GM18502 (cell line): ENCODE results near the gene TMOD1.
"Not testable (repeated sequence)": the region's sequence is repeated elsewhere in the genome, so short reads cannot be mapped to it uniquely, and the experiment has no call there.

Experiments used
- ATAC-seq: cut with Tn5 transposase; IDR thresholded peaks from one replicate; pipeline ENCODE4 v1.9.1; 2021; ENCODE audit warnings: mild to moderate bottlenecking; ENCODE audit not compliant: unreplicated experiment, poor library complexity

The TMOD1 gene

DNA sequence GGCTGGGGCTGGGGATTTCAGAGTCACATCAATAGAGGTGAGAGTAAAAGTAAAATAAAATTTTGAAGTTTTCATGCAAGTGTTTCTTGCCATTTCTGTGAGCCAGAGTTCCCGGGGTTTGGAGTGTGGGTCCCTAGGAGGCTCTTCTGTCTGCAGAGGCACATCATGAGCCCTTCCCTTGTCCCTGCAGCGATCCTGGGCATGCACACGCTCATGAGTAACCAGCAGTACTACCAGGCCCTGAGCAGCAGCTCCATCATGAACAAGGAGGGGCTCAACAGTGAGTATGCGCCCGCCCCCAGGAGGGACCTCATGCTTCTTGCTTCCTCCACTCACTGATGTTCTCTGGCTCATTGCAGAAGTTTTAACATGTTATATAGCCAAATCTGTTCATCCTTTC, 61.1 kb downstream of the TMOD1 start:
- no peak for ATAC-seq

DNA sequence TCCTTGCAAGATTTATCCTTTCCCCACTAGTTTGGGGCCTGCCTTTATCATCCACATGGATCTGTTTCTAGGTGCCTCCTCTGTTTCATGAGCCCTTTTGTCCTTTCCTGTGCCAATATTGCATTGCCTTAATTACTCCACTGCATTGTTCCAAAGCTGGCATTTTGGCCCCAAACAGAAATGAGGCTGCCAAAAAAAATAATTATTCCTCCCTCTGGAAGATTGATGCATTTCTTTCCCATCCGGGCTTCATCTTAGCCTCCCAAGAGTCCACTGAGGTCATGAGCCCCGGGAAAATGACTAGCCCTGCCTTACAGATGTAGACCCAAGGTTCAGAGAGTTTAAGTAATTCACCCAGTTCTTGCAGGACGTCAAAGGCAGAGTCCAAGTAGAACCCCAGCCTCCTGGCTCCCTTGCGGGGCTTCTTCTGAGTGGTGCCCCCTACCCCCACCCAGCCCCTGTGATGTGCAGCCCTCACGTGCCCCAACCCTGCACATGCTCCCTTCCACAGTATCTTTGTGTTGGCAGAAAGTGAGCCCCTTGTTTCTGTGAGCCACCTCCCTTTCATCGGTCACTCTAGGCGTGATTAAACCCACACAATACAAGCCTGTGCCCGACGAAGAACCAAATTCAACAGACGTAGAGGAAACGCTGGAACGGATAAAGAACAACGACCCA, 62.1 kb downstream of the TMOD1 start:
- ATAC-seq: no peak

GRCh38 chr9:97564291-97565175, 63.1 kb downstream of the TMOD1 start:
- no peak for ATAC-seq

DNA sequence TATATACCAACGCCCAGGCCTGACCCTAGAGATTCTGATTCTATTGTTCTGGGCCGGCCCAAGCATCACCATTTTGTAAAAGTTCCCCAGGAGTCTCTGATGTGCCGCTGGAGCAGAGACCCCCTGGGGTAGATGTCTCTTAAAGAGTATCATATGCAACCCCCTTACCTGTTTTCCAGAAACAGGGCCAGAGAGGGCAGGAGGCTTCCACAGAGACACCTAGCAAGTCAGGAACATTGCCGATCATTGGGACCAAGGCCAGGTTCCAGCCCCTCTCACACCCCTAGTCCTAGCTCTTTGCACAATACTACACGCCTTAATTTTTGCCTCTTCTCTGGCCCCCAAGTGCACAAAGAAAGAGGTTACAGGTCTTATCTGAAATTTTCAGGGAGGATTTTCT, 63.8 kb downstream of the TMOD1 start:
- no peak for ATAC-seq

DNA sequence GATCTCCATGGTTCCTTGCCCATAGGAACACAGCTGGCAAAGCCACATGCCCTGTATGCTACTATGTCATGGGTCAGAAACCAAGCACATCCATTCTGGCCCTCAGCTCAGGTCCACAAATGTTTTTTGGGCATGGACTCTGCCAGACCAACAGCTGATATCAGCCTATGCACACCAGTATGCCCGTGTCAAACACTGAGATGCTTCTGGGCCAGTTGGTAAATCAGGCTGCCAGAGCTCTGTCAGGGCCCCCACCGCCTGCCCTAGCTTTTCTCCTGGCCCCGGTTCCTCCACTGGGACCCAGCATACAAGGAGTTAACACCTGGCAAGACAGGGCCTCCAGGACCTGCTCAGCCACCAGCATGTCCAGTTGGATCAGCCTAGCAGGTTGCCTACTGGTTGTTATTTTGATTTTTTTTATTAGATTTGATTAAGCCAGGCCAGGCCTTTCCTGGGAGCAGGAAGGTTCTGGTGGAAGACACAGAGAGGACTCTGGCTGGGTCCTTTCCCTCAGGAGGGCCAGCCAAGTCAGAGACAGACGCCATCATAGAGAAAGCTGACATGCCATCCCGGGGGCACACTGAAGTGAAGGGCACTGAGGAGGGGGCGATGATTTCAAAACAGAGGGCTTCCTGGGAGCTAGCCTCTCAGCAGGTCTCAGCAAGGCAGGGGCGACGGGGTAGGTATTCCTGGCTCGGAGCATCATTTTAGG, 65.9 kb downstream of the TMOD1 start:
- no peak for ATAC-seq

- ATAC-seq: no peak
These were observed 66.4 kb downstream of the TMOD1 start for GRCh38 chr9:97567894-97568202.

GRCh38 chr9:97568461-97569275, 67.2 kb downstream of the TMOD1 start:
- no peak for ATAC-seq

DNA sequence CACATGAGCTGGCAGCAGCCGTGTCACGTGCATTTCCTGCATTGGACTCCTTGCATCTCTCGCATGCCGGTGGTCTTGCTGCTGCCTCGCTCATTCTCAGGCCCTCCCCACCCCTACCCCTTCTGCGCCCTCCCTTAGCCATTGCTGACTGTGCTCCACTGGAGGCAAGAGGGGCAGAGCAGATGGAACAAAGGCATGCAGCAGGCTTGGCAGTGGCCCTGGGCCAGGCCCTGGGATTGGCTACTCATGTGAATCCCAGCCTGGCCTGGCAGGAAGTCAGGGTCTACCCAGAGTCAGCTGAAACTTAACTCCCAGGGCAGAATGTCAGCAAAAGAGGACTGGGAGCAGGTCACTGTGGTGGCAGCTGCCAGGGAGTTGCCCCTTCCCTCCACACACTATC, 69.4 kb downstream of the TMOD1 start:
- no peak for ATAC-seq

DNA sequence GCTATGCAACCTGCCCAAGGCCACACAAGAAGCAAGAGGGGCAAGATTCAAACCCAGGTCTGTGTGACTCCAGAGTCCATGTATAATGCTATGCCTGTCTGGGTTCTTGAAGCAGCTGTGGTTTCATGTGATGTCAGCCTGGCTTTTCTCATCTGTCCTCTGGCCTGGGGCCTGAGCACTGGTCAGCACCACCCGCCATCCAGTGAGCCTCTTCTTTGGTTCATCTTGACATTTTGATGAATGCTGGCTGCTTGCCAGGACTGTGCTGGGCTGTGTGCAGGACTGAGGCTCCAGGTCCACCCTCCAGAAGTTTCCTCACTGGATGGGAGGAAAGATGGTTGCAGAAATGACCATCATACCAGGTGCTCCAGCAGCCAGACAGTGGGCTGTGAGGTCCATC, 70.2 kb downstream of the TMOD1 start:
- no peak for ATAC-seq

DNA sequence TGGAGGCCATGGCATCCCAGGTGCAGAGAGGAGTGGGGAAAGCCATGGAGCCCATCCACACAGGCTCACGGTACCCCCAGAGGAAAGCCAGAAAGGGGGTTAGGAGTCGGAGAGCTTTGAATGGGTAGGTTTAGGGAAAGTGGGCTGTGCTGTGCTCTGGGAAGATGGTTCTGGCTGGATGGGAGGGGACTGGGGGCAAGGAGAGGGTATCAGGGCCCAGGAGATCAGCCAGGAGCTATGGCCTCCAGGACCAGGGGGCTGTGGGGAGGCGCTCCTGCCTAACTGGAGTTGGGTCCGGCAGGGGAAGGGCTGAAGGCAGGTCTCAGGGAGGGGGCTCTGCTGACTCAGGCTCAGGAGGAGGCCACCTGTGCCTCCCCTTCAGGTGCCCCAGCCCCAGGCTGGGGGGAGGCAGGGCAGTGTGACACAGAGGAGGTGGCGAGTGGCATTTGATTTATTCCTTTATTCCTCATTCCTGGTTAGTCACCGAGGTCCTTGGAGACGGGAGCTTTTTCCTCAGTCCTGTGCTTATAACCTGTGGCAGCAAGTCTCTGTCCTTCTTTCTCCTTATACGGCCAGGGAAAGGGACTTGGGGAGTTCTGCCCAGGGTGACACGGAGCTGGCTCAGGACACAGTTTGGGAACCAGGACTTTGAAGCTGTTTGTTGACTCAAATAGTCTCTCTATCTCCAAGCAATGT, 70.9 kb downstream of the TMOD1 start:
- no peak for ATAC-seq

GRCh38 chr9:97572892-97573365, 71.5 kb downstream of the TMOD1 start:
- ATAC-seq: no peak

DNA sequence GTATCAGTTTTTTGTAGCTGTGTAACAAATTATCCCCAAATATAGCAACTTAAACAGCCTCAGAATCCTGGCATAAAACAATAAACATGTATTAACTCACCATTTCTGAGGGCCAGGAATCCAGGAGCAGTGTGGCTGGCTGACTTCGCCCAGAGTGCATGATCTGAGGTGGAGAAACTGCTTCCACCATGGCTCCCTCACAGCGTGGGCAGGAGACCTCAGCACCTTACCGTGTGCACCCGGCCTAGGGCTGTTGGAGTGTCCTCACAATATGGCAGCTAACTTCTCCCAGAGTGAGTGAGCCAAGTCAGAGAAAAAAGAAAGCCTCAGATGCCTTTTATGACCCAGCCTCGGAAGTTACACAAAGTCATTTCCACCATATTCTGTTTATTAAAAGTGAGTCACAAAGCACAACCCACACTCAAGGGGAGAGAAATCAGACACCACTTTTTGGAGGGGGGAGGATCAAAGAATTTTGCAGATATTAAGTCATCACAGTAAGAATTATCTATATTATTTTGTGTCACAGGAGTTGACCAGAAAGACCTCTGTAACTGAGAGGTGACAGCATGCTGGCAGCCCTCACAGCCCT, 72.1 kb downstream of the TMOD1 start:
- ATAC-seq: no peak

DNA sequence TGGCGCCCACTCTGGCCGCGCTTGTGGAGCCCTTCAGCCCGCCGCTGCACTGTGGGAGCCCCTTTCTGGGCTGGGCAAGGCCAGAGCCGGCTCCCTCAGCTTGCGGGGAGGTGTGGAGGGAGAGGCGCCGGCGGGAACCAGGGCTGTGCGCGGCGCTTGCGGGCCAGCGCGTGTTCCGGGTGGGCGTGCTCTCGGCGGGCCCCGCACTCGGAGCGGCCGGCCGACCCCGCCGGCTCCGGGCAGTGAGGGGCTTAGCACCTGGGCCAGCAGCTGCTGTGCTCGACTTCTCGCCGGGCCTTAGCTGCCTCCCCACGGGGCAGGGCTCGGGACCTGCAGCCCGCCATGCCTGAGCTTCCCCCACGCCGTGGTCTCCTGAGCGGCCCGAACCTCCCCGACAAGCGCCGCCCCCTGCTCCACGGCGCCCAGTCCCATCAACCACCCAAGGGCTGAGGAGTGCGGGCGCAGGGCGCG, 72.7 kb downstream of the TMOD1 start:
- not testable (repeated sequence) for ATAC-seq

DNA sequence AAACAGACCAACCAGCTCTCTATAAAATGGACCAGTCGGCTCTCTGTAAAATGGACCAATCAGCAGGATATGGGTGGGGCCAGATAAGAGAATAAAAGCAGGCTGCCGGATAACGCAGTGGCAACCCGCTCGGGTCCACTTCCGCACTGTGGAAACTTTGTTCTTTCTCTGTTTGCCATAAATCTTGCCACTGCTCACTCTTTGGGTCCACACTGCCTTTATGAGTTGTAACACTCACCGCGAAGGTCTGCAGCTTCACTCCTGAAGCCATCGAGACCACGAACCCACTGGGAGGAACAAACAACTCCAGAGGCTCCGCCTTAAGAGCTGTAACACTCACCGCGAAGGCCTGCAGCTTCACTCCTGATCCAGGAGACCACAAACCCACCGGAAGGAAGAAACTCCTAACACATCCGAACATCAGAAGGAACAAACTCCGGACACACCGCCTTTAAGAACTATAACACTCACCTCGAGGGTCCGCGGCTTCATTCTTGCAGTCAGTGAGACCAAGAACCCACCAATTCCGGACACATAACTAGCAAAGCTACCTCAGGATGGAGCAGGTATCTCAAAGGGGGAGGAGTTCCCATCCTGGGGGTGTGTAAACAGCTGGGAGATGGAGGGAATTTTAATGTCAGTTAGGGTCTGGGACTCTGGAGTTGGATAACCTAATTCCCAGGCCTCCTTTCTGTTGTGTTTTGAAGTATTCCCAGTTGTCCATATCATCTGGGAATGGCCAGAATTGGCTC, 73.6 kb downstream of the TMOD1 start:
- ATAC-seq: not testable (repeated sequence)

- ATAC-seq: no peak
These were observed 74.3 kb downstream of the TMOD1 start for GRCh38 chr9:97575673-97576200.

DNA sequence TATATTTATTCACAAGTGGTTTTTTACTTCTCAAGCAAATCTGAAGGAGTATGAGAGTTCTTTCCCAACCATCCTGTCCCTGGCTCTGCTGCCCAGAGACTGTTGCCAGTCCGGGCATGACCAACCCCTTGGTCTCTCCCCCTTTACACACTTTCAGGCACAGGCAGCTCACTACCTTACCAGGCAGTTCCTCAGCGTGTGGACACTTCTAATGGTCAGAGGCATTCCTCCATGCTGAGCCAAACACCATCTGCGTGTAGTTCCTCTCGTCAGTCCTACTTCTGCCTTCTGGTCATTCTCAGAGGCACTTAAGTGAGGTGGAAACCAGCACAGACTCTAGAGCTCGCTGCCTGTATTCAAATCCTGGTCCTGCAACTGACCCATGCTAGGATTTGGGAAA, 75.6 kb downstream of the TMOD1 start:
- ATAC-seq: no peak

DNA sequence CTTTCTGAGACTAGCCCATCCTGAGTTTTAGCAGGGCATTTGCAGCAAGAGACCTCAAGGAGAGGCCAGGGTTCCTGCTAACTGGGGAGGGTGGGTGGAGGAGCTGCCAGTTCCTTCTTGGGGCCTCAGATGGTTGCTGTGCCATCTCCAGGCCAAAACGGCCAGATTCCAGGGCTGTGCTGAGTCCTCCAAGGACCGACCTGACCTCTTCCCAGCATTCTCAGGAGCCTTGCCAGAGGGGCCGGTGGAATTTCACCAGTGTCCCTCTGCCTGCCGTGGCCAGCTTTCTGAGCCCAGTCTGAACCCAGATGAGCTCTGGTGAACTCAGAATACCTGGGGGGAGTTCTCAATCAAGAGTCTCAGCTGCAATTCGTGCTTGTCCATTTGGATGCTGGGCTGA, 77.4 kb downstream of the TMOD1 start:
- ATAC-seq: no peak

DNA sequence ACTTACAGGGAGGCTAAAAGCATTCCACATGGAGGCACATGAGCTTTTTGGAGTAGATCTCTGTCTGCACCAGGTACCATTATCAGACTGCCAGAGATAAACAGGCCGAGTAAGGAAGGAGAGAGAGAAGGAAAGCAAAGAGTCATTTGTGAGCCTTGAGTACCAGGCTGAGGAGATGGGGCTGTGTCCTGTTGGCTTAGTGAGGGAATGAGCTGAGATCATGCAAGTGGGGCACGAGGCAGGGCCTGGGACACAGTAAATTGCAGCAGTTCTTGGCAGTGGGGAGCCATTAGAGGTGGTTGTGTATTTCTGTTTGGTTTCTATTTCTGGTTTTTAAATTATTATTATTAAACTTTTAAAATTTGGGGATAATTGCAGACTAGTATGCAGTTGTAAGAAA, 78.4 kb downstream of the TMOD1 start:
- no peak for ATAC-seq
